HCT116 (cell line): ENCODE results near the gene DENND5B. TPM values are rescaled to one million over a fixed set of nuclear protein-coding genes. Genes with fewer than 3 reads are reported as not detected.

ENCODE experiments used
- ATAC-seq: fragments of 200-7000 bp; cut with Tn5 transposase; 2 replicates; pipeline ENCODE4 v1.9.1; 2020; ENCODE audit warnings: mild to moderate bottlenecking, moderate library complexity
- BruUV-seq: library from RNA; stranded (reverse); fragments of 400-500 nt; replicated peaks from 2 replicates; lab custom pipeline; 2021; lab: Mats Ljungman, UMichigan
- CTCF ChIA-PET: fragments of 300-600 bp; sonication (Branson Sonifier 250); formaldehyde crosslinking; loops from one replicate; lab custom pipeline; 2021; ENCODE audit warnings: antibody characterized with exemption; lab: Charles Lee
- POLR2A ChIA-PET: fragments of 300-600, 350-600 bp; sonication (Branson Sonifier 250); formaldehyde crosslinking; loops from one replicate; lab custom pipeline; 2021; ENCODE audit warnings: antibody characterized with exemption; lab: Charles Lee
- RAD21 ChIA-PET, 2 experiments: fragments of 300-600 bp; sonication (Branson Sonifier 250); formaldehyde crosslinking; loops; one replicate each; lab custom pipeline; 2023; ENCODE audit warnings: low total read pairs in 2 of 2; ENCODE audit not compliant: uncharacterized antibody in 2 of 2, unreplicated experiment in 2 of 2, low non-redundant PET in 1 of 2; lab: Charles Lee
- DNase-seq: peaks from one replicate; pipeline ENCODE4 v3.0.0-alpha.2; 2010; ENCODE audit warnings: low read depth, low spot score
- H2AFZ ChIP-seq: fragments of 200-600 bp; shearing (Covaris generic), sonication (generic); 2 replicates; pipeline ENCODE4 v1.6.1; 2017; ENCODE audit warnings: low read depth, mixed run types, mixed read lengths, antibody characterized with exemption, low read length; ENCODE audit not compliant: poor library complexity, severe bottlenecking
- H3K27ac ChIP-seq: 2 replicates; pipeline ENCODE4 v1.5.1; 2012; ENCODE audit warnings: low read depth, low read length
- H3K27me3 ChIP-seq: fragments of 200-600 bp; sonication (generic); 2 replicates; pipeline ENCODE4 v1.6.1; 2016; ENCODE audit warnings: mixed run types, low read length, mixed read lengths; ENCODE audit not compliant: insufficient read depth
- H3K36me3 ChIP-seq, 2 experiments: fragments of 200-500 bp in 1 of 2; fragments of 200-600 bp in 1 of 2; sonication (Bioruptor generic) in 1 of 2; sonication (generic) in 1 of 2; 2 replicates each; pipeline versions ENCODE4 v1.5.1 to v1.6.1; 2014 to 2016; ENCODE audit warnings: low read length in 2 of 2, inconsistent platforms in 1 of 2, mixed read lengths in 1 of 2, mixed run types in 1 of 2; ENCODE audit not compliant: insufficient read depth in 2 of 2, control insufficient read depth in 1 of 2
- H3K4me1 ChIP-seq, 2 experiments: fragments of 200-600 bp in 1 of 2; sonication (generic) in 1 of 2; 2 replicates each; pipeline versions ENCODE4 v1.5.1 to v1.6.1; 2012 to 2017; ENCODE audit warnings: low read length in 2 of 2, inconsistent platforms in 1 of 2, mild to moderate bottlenecking in 1 of 2, mixed read lengths in 1 of 2, mixed run types in 1 of 2, moderate library complexity in 1 of 2; ENCODE audit not compliant: insufficient read depth in 2 of 2, control insufficient read depth in 1 of 2
- H3K4me2 ChIP-seq: fragments of 200-600 bp; sonication (generic); 2 replicates; pipeline ENCODE4 v1.6.1; 2017; ENCODE audit warnings: mixed run types, low read length, mixed read lengths
- H3K4me3 ChIP-seq, 2 experiments: fragments of 200-600 bp in 1 of 2; sonication (generic) in 1 of 2; replicated peaks in 1 of 2; 2 replicates each; pipeline ENCODE4 v1.5.1; 2011 to 2016; ENCODE audit warnings: low read length in 2 of 2, control low read depth in 1 of 2, low read depth in 1 of 2, mild to moderate bottlenecking in 1 of 2, mixed read lengths in 1 of 2, mixed run types in 1 of 2
- H3K79me2 ChIP-seq: fragments of 200-600 bp; sonication (generic); 2 replicates; pipeline ENCODE4 v1.6.1; 2017; ENCODE audit warnings: mild to moderate bottlenecking, mixed run types, low read length, moderate library complexity, mixed read lengths; ENCODE audit not compliant: insufficient read depth
- H3K9ac ChIP-seq: fragments of 200-600 bp; sonication (generic); 2 replicates; pipeline ENCODE4 v1.6.1; 2016; ENCODE audit warnings: low read length, mixed read lengths
- H3K9me2 ChIP-seq: fragments of 200-600 bp; sonication (generic), shearing (Covaris generic); 2 replicates; pipeline ENCODE4 v1.6.1; 2017; ENCODE audit warnings: mixed run types, mild to moderate bottlenecking, moderate library complexity; ENCODE audit not compliant: insufficient read depth
- H3K9me3 ChIP-seq, 2 experiments: fragments of 200-500 bp in 1 of 2; fragments of 200-600 bp in 1 of 2; sonication (Bioruptor generic) in 1 of 2; sonication (generic) in 1 of 2; 2 replicates each; pipeline ENCODE4 v1.6.1; 2014 to 2017; ENCODE audit warnings: low read length in 2 of 2, mixed read lengths in 2 of 2, inconsistent platforms in 1 of 2, low read depth in 1 of 2, mild to moderate bottlenecking in 1 of 2, mixed run types in 1 of 2, moderate library complexity in 1 of 2; ENCODE audit not compliant: control insufficient read depth in 1 of 2, insufficient read depth in 1 of 2
- H4K20me1 ChIP-seq: fragments of 200-600 bp; sonication (generic), shearing (Covaris generic); 2 replicates; pipeline ENCODE4 v1.6.1; 2017; ENCODE audit warnings: mixed run types, mild to moderate bottlenecking, moderate library complexity; ENCODE audit not compliant: insufficient read depth
- ATF3 ChIP-seq: IDR thresholded peaks from 2 replicates; pipeline ENCODE4 v1.6.1; 2012
- CEBPB ChIP-seq: IDR thresholded peaks from 2 replicates; pipeline ENCODE4 v1.6.1; 2012; ENCODE audit warnings: low read depth
- ELF1 ChIP-seq: IDR thresholded peaks from 2 replicates; pipeline ENCODE4 v1.6.1; 2012; ENCODE audit warnings: low read depth, borderline replicate concordance
- EZH2 ChIP-seq: fragments of 200-600 bp; sonication (generic); IDR thresholded peaks from 2 replicates; pipeline ENCODE4 v1.6.1; 2017; ENCODE audit warnings: antibody characterized with exemption, mixed run types
- FOSL1 ChIP-seq: IDR thresholded peaks from 2 replicates; pipeline ENCODE4 v1.6.1; 2012; ENCODE audit warnings: low read depth
- JUND ChIP-seq: IDR thresholded peaks from 2 replicates; pipeline ENCODE4 v1.6.1; 2012
- MAX ChIP-seq: IDR thresholded peaks from 2 replicates; pipeline ENCODE4 v1.6.1; 2012
- POLR2A ChIP-seq: IDR thresholded peaks from 2 replicates; pipeline ENCODE4 v1.7.0; 2011; ENCODE audit warnings: borderline replicate concordance; ENCODE audit not compliant: insufficient read depth, insufficient read length; ENCODE audit errors: extremely low read depth
- POLR2AphosphoS5 ChIP-seq: IDR thresholded peaks from 2 replicates; pipeline ENCODE4 v1.6.1; 2011; ENCODE audit warnings: mild to moderate bottlenecking, low read depth, low read length, moderate library complexity
- RAD21 ChIP-seq: IDR thresholded peaks from 2 replicates; pipeline ENCODE4 v1.6.1; 2012; ENCODE audit warnings: low read depth, mild to moderate bottlenecking
- SRF ChIP-seq: IDR thresholded peaks from 2 replicates; pipeline ENCODE4 v1.6.1; 2012; ENCODE audit warnings: low read depth
- TCF7L2 ChIP-seq: IDR thresholded peaks from 2 replicates; pipeline ENCODE4 v1.7.0; 2011; ENCODE audit warnings: borderline replicate concordance, inconsistent platforms; ENCODE audit not compliant: insufficient read depth, insufficient read length; ENCODE audit errors: extremely low read depth
- YY1 ChIP-seq: IDR thresholded peaks from 2 replicates; pipeline ENCODE4 v1.6.1; 2011; ENCODE audit warnings: low read length, low read depth, moderate library complexity, mild to moderate bottlenecking; ENCODE audit not compliant: insufficient replicate concordance; ENCODE audit errors: extremely low read depth
- ZBTB33 ChIP-seq: IDR thresholded peaks from 2 replicates; pipeline ENCODE4 v1.6.1; 2011; ENCODE audit warnings: mild to moderate bottlenecking, low read length, moderate library complexity; ENCODE audit not compliant: insufficient replicate concordance; ENCODE audit errors: extremely low read depth
- ZFX ChIP-seq: fragments of 450-650 bp; IDR thresholded peaks from 2 replicates; pipeline ENCODE4 v1.6.1; 2017
- ZNF274 ChIP-seq: fragments of 200-500 bp; sonication (Bioruptor generic); IDR thresholded peaks from 2 replicates; pipeline ENCODE4 v1.6.1; 2014; ENCODE audit warnings: mild to moderate bottlenecking, low read depth, low read length, inconsistent platforms
- intact Hi-C: fragments of 100-400 bp; cut with micrococcal nuclease; formaldehyde crosslinking; loops from 2 replicates; pipeline ENCODE4 v1.10.0; 2022
- total RNA-seq: library from RNA; stranded (reverse); gene quantifications from one replicate; pipeline ENCODE4 v1.2.1, GENCODE V29; 2021; ENCODE audit not compliant: unreplicated experiment
- TF ChIP-seq, protein P1 (sequence below), 3 experiments: fragments of 200-600 bp in 1 of 3; sonication (generic) in 1 of 3; IDR thresholded peaks in 2 of 3; conservative IDR thresholded peaks in 1 of 3; 2 replicates each; pipeline ENCODE4 v1.5.1; 2012 to 2017; ENCODE audit warnings: low read depth in 2 of 3, low read length in 2 of 3, antibody characterized with exemption in 1 of 3, borderline replicate concordance in 1 of 3, control low read depth in 1 of 3, mild to moderate bottlenecking in 1 of 3, mixed read lengths in 1 of 3, mixed run types in 1 of 3, moderate library complexity in 1 of 3; ENCODE audit not compliant: insufficient read depth in 1 of 3
- TF ChIP-seq, protein P2 (sequence below): IDR thresholded peaks from 2 replicates; pipeline ENCODE4 v1.6.1; 2012; ENCODE audit warnings: low read depth

The DENND5B gene
- total RNA-seq, 1 experiment from 2014 or later = 19.2 TPM

DNA sequence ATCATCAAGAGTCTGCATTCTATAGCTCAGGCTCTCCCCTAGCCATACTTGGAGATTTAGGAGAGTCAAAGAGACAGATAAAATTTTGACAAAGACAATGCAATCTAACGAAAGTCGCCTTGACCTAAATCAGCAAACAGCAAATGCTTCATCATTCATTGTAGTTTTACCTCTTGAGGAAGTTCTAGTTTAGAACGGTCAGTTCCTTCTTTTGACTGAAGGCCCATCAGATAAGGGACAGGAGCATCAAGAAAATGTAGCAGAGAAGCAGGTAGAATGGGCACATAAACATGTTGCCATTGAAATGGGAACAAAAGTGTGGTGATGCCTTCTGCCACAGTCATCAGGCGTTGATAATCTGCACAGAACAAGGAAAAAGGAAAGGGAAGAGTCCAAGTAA is 130.9 kb downstream of the DENND5B start:
- RAD21 ChIA-PET = no interaction called here
- POLR2A ChIA-PET = no interaction called here
- no peaks in the 10 kb centered on the region for H4K20me1 ChIP-seq
- intact Hi-C loops = no loop called here
- no peak overlapping the region for H3K9ac ChIP-seq
- H3K27me3 ChIP-seq = no peaks in the 10 kb centered on the region
- no peak overlapping the region for H3K4me2 ChIP-seq
- H3K4me3 ChIP-seq = no peak overlapping the region
- ATAC-seq = no peak
- H3K27ac ChIP-seq = no peak overlapping the region
- peaks cover 3 to 4% of the 10 kb centered on the region in 2 experiments; a peak in 1 of 4 replicates for H3K36me3 ChIP-seq
- H3K79me2 ChIP-seq = no peaks in the 10 kb centered on the region
- H2AFZ ChIP-seq = no peak overlapping the region
- TF ChIP-seq MAX (no peak), FOSL1 (no peak), POLR2AphosphoS5 (no peak), TCF7L2 (no peak), YY1 (no peak), ATF3 (no peak), POLR2A (no peak), SRF (no peak), ZBTB33 (no peak), ZFX (no peak), ELF1 (no peak), ZNF274 (no peak), RAD21 (no peak), JUND (no peak), EZH2 (no peak), CEBPB (no peak)
- TF ChIP-seq, protein P1, sequence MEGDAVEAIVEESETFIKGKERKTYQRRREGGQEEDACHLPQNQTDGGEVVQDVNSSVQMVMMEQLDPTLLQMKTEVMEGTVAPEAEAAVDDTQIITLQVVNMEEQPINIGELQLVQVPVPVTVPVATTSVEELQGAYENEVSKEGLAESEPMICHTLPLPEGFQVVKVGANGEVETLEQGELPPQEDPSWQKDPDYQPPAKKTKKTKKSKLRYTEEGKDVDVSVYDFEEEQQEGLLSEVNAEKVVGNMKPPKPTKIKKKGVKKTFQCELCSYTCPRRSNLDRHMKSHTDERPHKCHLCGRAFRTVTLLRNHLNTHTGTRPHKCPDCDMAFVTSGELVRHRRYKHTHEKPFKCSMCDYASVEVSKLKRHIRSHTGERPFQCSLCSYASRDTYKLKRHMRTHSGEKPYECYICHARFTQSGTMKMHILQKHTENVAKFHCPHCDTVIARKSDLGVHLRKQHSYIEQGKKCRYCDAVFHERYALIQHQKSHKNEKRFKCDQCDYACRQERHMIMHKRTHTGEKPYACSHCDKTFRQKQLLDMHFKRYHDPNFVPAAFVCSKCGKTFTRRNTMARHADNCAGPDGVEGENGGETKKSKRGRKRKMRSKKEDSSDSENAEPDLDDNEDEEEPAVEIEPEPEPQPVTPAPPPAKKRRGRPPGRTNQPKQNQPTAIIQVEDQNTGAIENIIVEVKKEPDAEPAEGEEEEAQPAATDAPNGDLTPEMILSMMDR (IDR thresholded peaks at IDR 0.05 in 2 of 3, conservative IDR thresholded peaks at IDR 0.05 in 1 of 3; ENCODE audit: borderline replicate concordance in 1 of 3, insufficient read depth in 1 of 3, low read depth in 2 of 3, low read length in 2 of 3) = no peak
- TF ChIP-seq, protein P2, sequence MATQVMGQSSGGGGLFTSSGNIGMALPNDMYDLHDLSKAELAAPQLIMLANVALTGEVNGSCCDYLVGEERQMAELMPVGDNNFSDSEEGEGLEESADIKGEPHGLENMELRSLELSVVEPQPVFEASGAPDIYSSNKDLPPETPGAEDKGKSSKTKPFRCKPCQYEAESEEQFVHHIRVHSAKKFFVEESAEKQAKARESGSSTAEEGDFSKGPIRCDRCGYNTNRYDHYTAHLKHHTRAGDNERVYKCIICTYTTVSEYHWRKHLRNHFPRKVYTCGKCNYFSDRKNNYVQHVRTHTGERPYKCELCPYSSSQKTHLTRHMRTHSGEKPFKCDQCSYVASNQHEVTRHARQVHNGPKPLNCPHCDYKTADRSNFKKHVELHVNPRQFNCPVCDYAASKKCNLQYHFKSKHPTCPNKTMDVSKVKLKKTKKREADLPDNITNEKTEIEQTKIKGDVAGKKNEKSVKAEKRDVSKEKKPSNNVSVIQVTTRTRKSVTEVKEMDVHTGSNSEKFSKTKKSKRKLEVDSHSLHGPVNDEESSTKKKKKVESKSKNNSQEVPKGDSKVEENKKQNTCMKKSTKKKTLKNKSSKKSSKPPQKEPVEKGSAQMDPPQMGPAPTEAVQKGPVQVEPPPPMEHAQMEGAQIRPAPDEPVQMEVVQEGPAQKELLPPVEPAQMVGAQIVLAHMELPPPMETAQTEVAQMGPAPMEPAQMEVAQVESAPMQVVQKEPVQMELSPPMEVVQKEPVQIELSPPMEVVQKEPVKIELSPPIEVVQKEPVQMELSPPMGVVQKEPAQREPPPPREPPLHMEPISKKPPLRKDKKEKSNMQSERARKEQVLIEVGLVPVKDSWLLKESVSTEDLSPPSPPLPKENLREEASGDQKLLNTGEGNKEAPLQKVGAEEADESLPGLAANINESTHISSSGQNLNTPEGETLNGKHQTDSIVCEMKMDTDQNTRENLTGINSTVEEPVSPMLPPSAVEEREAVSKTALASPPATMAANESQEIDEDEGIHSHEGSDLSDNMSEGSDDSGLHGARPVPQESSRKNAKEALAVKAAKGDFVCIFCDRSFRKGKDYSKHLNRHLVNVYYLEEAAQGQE = no peak
- H3K9me2 ChIP-seq = no peaks in the 10 kb centered on the region
- no TSS peak for BruUV-seq
- CTCF ChIA-PET = no interaction called here
- H3K9me3 ChIP-seq = no peaks in the 10 kb centered on the region
- no peaks in the 10 kb centered on the region for H3K4me1 ChIP-seq
- no peak for DNase-seq
